DND-41 (cell line): ENCODE results near the gene LILRA5.

ENCODE experiments used
- ATAC-seq: fragments of 200-7000 bp; cut with Tn5 transposase; 3 replicates; pipeline ENCODE4 v1.9.1; 2021; ENCODE audit warnings: low read depth; ENCODE audit not compliant: insufficient read depth
- DNase-seq: peaks from one replicate; pipeline ENCODE4 v3.0.0-alpha.2; 2020
- H2AFZ ChIP-seq: 2 replicates; pipeline ENCODE4 v1.6.0; 2012; ENCODE audit warnings: low read depth, low read length
- H3K27ac ChIP-seq: 2 replicates; pipeline ENCODE4 v1.5.1; 2012; ENCODE audit warnings: low read length, inconsistent platforms
- H3K27me3 ChIP-seq: fragments of 200-600 bp; sonication (generic); 2 replicates; pipeline ENCODE4 v1.6.0; 2012; ENCODE audit warnings: low read length, mild to moderate bottlenecking, inconsistent platforms; ENCODE audit not compliant: insufficient read depth, poor library complexity
- H3K36me3 ChIP-seq: 2 replicates; pipeline ENCODE4 v1.5.1; 2012; ENCODE audit warnings: low read length, inconsistent platforms; ENCODE audit not compliant: insufficient read depth
- H3K4me1 ChIP-seq: 2 replicates; pipeline ENCODE4 v1.5.1; 2012; ENCODE audit warnings: mild to moderate bottlenecking, low read length; ENCODE audit not compliant: insufficient read depth
- H3K4me2 ChIP-seq: 2 replicates; pipeline ENCODE4 v1.6.0; 2012; ENCODE audit warnings: mild to moderate bottlenecking, moderate library complexity, low read length, inconsistent platforms; ENCODE audit not compliant: insufficient read depth
- H3K4me3 ChIP-seq, 2 experiments: fragments of 200-600 bp in 1 of 2; shearing (Covaris generic) in 1 of 2; 2 replicates each; pipeline ENCODE4 v1.5.1; 2012 to 2016; ENCODE audit warnings: inconsistent platforms in 2 of 2, low read length in 2 of 2, mild to moderate bottlenecking in 2 of 2, low read depth in 1 of 2, moderate library complexity in 1 of 2
- H3K79me2 ChIP-seq: 2 replicates; pipeline ENCODE4 v1.6.0; 2012; ENCODE audit warnings: low read length, inconsistent platforms; ENCODE audit not compliant: insufficient read depth
- H3K9ac ChIP-seq: 2 replicates; pipeline ENCODE4 v1.6.0; 2012; ENCODE audit warnings: low read depth, mild to moderate bottlenecking, inconsistent platforms, low read length, moderate library complexity
- H3K9me3 ChIP-seq: 2 replicates; pipeline ENCODE4 v1.5.1; 2012; ENCODE audit warnings: low read length, moderate library complexity, mild to moderate bottlenecking, inconsistent platforms; ENCODE audit not compliant: insufficient read depth, severe bottlenecking
- H4K20me1 ChIP-seq: 2 replicates; pipeline ENCODE4 v1.6.0; 2012; ENCODE audit warnings: low read length; ENCODE audit not compliant: insufficient read depth
- CTCF ChIP-seq: IDR thresholded peaks from 2 replicates; pipeline ENCODE4 v1.5.1; 2012; ENCODE audit warnings: borderline replicate concordance, low read length, moderate library complexity, mild to moderate bottlenecking; ENCODE audit not compliant: poor library complexity, severe bottlenecking; ENCODE audit errors: extremely low read depth
- EZH2 ChIP-seq: IDR thresholded peaks from 3 replicates; pipeline ENCODE4 v1.6.1; 2012; ENCODE audit warnings: borderline replicate concordance, low read depth, mild to moderate bottlenecking, moderate library complexity, low read length, inconsistent platforms; ENCODE audit not compliant: severe bottlenecking

The LILRA5 gene

GRCh38 chr19:54305141-54305540 is 7.8 kb downstream of the LILRA5 start:
- Histone ChIP-seq H3K9ac (no peak overlapping the region), H4K20me1 (no peaks in the 10 kb centered on the region), H3K9me3 (no peaks in the 10 kb centered on the region), H3K4me2 (no peak overlapping the region), H3K27me3 (no peaks in the 10 kb centered on the region), H3K4me1 (no peaks in the 10 kb centered on the region), H2AFZ (no peak overlapping the region), H3K36me3 (no peaks in the 10 kb centered on the region), H3K79me2 (no peaks in the 10 kb centered on the region), H3K27ac (no peak overlapping the region), H3K4me3 (no peak overlapping the region)
- no peak for DNase-seq
- no peak for ATAC-seq
- TF ChIP-seq CTCF = no peak
- no peak for TF ChIP-seq EZH2

- no peaks in the 10 kb centered on the region for H3K4me1 ChIP-seq
- H3K9me3 ChIP-seq = no peaks in the 10 kb centered on the region
- H3K79me2 ChIP-seq = no peaks in the 10 kb centered on the region
- no peaks in the 10 kb centered on the region for H3K27me3 ChIP-seq
- no peak overlapping the region for H3K27ac ChIP-seq
- no peak overlapping the region for H2AFZ ChIP-seq
- H3K4me3 ChIP-seq = no peak overlapping the region
- 0 out of 2 replicates have a peak, but pooled peaks cover 7% of the 10 kb centered on the region for H4K20me1 ChIP-seq
- ATAC-seq (no peak), DNase-seq (no peak)
- H3K36me3 ChIP-seq = no peaks in the 10 kb centered on the region
- no peak overlapping the region for H3K4me2 ChIP-seq
- TF ChIP-seq EZH2 = no peak
- TF ChIP-seq CTCF = no peak
- no peak overlapping the region for H3K9ac ChIP-seq
Measured at GRCh38 chr19:54302257-54302656, 10.7 kb downstream of the LILRA5 start.

GRCh38 chr19:54299515-54299914 is 13.5 kb downstream of the LILRA5 start:
- no peak overlapping the region for H3K4me3 ChIP-seq
- no peaks in the 10 kb centered on the region for H3K4me1 ChIP-seq
- no peaks in the 10 kb centered on the region for H3K27me3 ChIP-seq
- H3K4me2 ChIP-seq = no peak overlapping the region
- no peak for TF ChIP-seq EZH2
- TF ChIP-seq CTCF = no peak
- no peaks in the 10 kb centered on the region for H3K79me2 ChIP-seq
- DNase-seq (no peak), ATAC-seq (no peak)
- H3K27ac ChIP-seq = no peak overlapping the region
- no peak overlapping the region for H3K9ac ChIP-seq
- no peaks in the 10 kb centered on the region for H3K36me3 ChIP-seq
- no peaks in the 10 kb centered on the region for H3K9me3 ChIP-seq
- H4K20me1 ChIP-seq = 0 out of 2 replicates have a peak, but pooled peaks cover 7% of the 10 kb centered on the region
- no peak overlapping the region for H2AFZ ChIP-seq

GRCh38 chr19:54299126-54299498 is 13.9 kb downstream of the LILRA5 start:
- Histone ChIP-seq H4K20me1 (0 out of 2 replicates have a peak, but pooled peaks cover 7% of the 10 kb centered on the region), H3K27ac (no peak overlapping the region), H2AFZ (no peak overlapping the region), H3K79me2 (no peaks in the 10 kb centered on the region), H3K4me1 (no peaks in the 10 kb centered on the region), H3K9me3 (no peaks in the 10 kb centered on the region), H3K9ac (no peak overlapping the region), H3K27me3 (no peaks in the 10 kb centered on the region), H3K4me3 (no peak overlapping the region), H3K4me2 (no peak overlapping the region), H3K36me3 (no peaks in the 10 kb centered on the region)
- no peak for DNase-seq
- ATAC-seq = no peak
- no peak for TF ChIP-seq EZH2
- TF ChIP-seq CTCF = no peak
